Testis (tissue), 2 donors: ENCODE measurements around the gene MED12L.

Experiments
- CTCF ChIP-seq, 3 experiments: fragments of 450-650 bp in 2 of 3; fragments of 200-600 bp in 1 of 3; sonication (generic) in 1 of 3; IDR thresholded peaks; one replicate each; pipeline ENCODE4 v1.5.1; 2016 to 2019; ENCODE audit warnings: antibody characterized with exemption in 3 of 3, mild to moderate bottlenecking in 2 of 3, moderate library complexity in 1 of 3
- POLR2A ChIP-seq: fragments of 450-650 bp; IDR thresholded peaks from one replicate; pipeline ENCODE4 v1.6.1; 2017; ENCODE audit warnings: antibody characterized with exemption, mild to moderate bottlenecking, moderate library complexity

DNA sequence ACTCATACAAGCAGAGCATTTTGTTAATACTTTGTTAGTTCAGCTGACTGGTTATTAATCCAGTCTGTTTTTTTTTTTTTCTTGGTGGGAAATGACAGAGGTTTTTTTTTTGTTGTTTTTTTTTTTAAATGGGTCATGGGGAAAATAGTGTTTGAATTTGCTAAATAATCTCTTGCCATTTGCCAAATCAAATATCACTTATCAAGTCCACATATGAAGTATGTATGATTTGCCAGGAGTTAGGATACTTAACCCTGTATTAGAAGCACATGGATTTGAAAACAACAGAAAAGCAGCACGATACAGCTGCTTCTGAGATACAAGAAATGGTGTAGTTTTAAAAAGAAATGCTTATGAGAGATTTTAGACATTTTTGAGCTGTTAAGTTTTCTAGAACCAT, 171.3 kb downstream of the MED12L start:
- TF ChIP-seq CTCF (IDR thresholded peaks at IDR 0.05): no peak
- no peak for TF ChIP-seq POLR2A
